Naive thymus-derived CD8-positive, alpha-beta T cell (primary cell): ENCODE results near the gene KCNAB2. TPM values are rescaled to one million over a fixed set of nuclear protein-coding genes. Genes with fewer than 3 reads are reported as not detected.
A peak's percentile ranks its signal among the peaks of the same experiment; 100 is the strongest.

Experiments
- ATAC-seq, 2 donors: fragments of 150-1000 bp; cut with Tn5 transposase in 1 of 2; sonication (Bioruptor Pico), chemical (Tn5 transposase) in 1 of 2; 1 replicate in 1 of 2; 2 replicates in 1 of 2; pipeline ENCODE4 v1.10.0; 2021; ENCODE audit warnings: mild to moderate bottlenecking in 2 of 2, moderate library complexity in 2 of 2
- POLR2A ChIA-PET: fragments of 350-600 bp; sonication (Branson Sonifier 250); formaldehyde crosslinking; loops from one replicate; lab custom pipeline; 2021; ENCODE audit warnings: antibody characterized with exemption; lab: Charles Lee
- DNase-seq, 10 donors: peaks; one replicate each; pipeline versions ENCODE4 v3.0.0 to v3.0.0-alpha.2; 2020 to 2022
- H3K27ac Mint-ChIP-seq, 10 donors: one replicate each; pipeline ENCODE4 v1.8.0; 2020 to 2022; ENCODE audit warnings: mild to moderate bottlenecking in 10 of 10, mixed read lengths in 10 of 10, moderate library complexity in 4 of 10, inconsistent platforms in 1 of 10
- H3K27me3 Mint-ChIP-seq, 5 donors: one replicate each; pipeline ENCODE4 v1.8.0; 2021 to 2022; ENCODE audit warnings: mixed read lengths in 5 of 5
- H3K36me3 Mint-ChIP-seq, 3 donors: one replicate each; pipeline ENCODE4 v1.8.0; 2020 to 2022; ENCODE audit warnings: mixed read lengths in 3 of 3, mild to moderate bottlenecking in 2 of 3, inconsistent platforms in 1 of 3
- H3K4me1 Mint-ChIP-seq, 4 donors: one replicate each; pipeline ENCODE4 v1.8.0; 2021 to 2022; ENCODE audit warnings: mixed read lengths in 4 of 4
- H3K4me3 Mint-ChIP-seq, 10 donors: one replicate each; pipeline ENCODE4 v1.8.0; 2020 to 2022; ENCODE audit warnings: mild to moderate bottlenecking in 10 of 10, mixed read lengths in 10 of 10, moderate library complexity in 6 of 10, inconsistent platforms in 1 of 10
- H3K9me3 Mint-ChIP-seq, 9 donors: one replicate each; pipeline ENCODE4 v1.8.0; 2020 to 2022; ENCODE audit warnings: mixed read lengths in 9 of 9, mild to moderate bottlenecking in 3 of 9, inconsistent platforms in 1 of 9, moderate library complexity in 1 of 9
- polyA plus RNA-seq, 3 donors: library from polyadenylated mRNA; unstranded; fragments of 300-500 nt; fragmentation: Illumina TruSeq; gene quantifications; one replicate each; pipeline ENCODE4 v1.2.3, GENCODE V29; 2021
- total RNA-seq, 8 experiments: library from RNA in 2 of 8; stranded (reverse) in 2 of 8; gene quantifications; one replicate each; pipeline ENCODE4 v1.2.3 and lab custom pipeline; 2021 to 2026

Gene KCNAB2
- total and polyA plus RNA-seq, 5 experiments from 2014 or later, result 17.8 to 190 (median 46.6) TPM

GRCh38 chr1:6035303-6035702, 10.4 kb upstream of the KCNAB2 start:
- peaks cover 41 to 93% (median 78%) of the 10 kb centered on the region in 4 donors for H3K4me1 Mint-ChIP-seq
- POLR2A ChIA-PET, result interaction anchor here (1.8 kb wide), 1 partner anchor 9 kb away, joined by 8 read pairs; no protein-coding TSS in a partner anchor
- H3K27ac Mint-ChIP-seq, result peak overlapping the region; percentile 5 to 93 (median 74)
- H3K4me3 Mint-ChIP-seq, result peak overlapping the region in 5 of 10 donors; percentile 14 to 82 (median 51)
- H3K36me3 Mint-ChIP-seq, result peaks cover 0 to 55% (median 6%) of the 10 kb centered on the region in 3 donors
- H3K27me3 Mint-ChIP-seq, result no peaks in the 10 kb centered on the region
- no peaks in the 10 kb centered on the region for H3K9me3 Mint-ChIP-seq
- DNase-seq, result no peak
- no peak for ATAC-seq

- H3K9me3 Mint-ChIP-seq, result no peaks in the 10 kb centered on the region
- ATAC-seq (no peak), DNase-seq (no peak)
- no peaks in the 10 kb centered on the region for H3K27me3 Mint-ChIP-seq
- H3K4me1 Mint-ChIP-seq, result peaks cover 37 to 89% (median 74%) of the 10 kb centered on the region in 4 donors
- POLR2A ChIA-PET, result interaction anchor here (1.8 kb wide), 1 partner anchor 10 kb away, joined by 8 read pairs; no protein-coding TSS in a partner anchor
- peak overlapping the region in 7 of 10 donors; percentile 5 to 82 (median 43) for H3K4me3 Mint-ChIP-seq
- peaks cover 0 to 56% (median 6%) of the 10 kb centered on the region in 3 donors for H3K36me3 Mint-ChIP-seq
- H3K27ac Mint-ChIP-seq, result peak overlapping the region in 8 of 10 donors; percentile 35 to 93 (median 63)
Measured at GRCh38 chr1:6035719-6036118, 10.0 kb upstream of the KCNAB2 start.

GRCh38 chr1:6037338-6037762, 8.3 kb upstream of the KCNAB2 start:
- ATAC-seq (peak; percentile 50 to 61), DNase-seq (no peak)
- peak overlapping the region in 5 of 10 donors; percentile 15 to 54 (median 19) for H3K4me3 Mint-ChIP-seq
- no peaks in the 10 kb centered on the region for H3K9me3 Mint-ChIP-seq
- peaks cover 0 to 61% (median 5%) of the 10 kb centered on the region in 3 donors for H3K36me3 Mint-ChIP-seq
- POLR2A ChIA-PET, result no interaction called here
- H3K27me3 Mint-ChIP-seq, result no peaks in the 10 kb centered on the region
- peak overlapping the region in 9 of 10 donors; percentile 20 to 86 (median 65) for H3K27ac Mint-ChIP-seq
- peaks cover 29 to 73% (median 58%) of the 10 kb centered on the region in 4 donors for H3K4me1 Mint-ChIP-seq

- POLR2A ChIA-PET, result no interaction called here
- Mint-ChIP-seq H3K36me3 (peaks cover 0 to 63% (median 5%) of the 10 kb centered on the region in 3 donors), H3K9me3 (no peaks in the 10 kb centered on the region)
Measured at GRCh38 chr1:6038603-6039002, 7.1 kb upstream of the KCNAB2 start.

GRCh38 chr1:6039031-6039430, 6.7 kb upstream of the KCNAB2 start:
- peak overlapping the region in 1 of 10 donors; percentile 19 for H3K4me3 Mint-ChIP-seq

More at GRCh38 chr1:6038603-6039002, 7.1 kb upstream of the KCNAB2 start:
- Mint-ChIP-seq H3K4me1 (peaks cover 21 to 63% (median 45%) of the 10 kb centered on the region in 4 donors), H3K27ac (peak overlapping the region in 3 of 10 donors; percentile 16 to 42 (median 40)), H3K27me3 (no peaks in the 10 kb centered on the region), H3K4me3 (no peak overlapping the region)
- ATAC-seq, result no peak
- DNase-seq, result no peak

GRCh38 chr1:6040444-6040843, 5.2 kb upstream of the KCNAB2 start:
- ATAC-seq (no peak), DNase-seq (no peak)
- Mint-ChIP-seq H3K27me3 (no peaks in the 10 kb centered on the region), H3K4me1 (peaks cover 22 to 56% (median 39%) of the 10 kb centered on the region in 4 donors), H3K27ac (peak overlapping the region in 1 of 10 donors; percentile 52), H3K36me3 (peaks cover 0 to 64% (median 2%) of the 10 kb centered on the region in 3 donors), H3K4me3 (no peak overlapping the region), H3K9me3 (no peaks in the 10 kb centered on the region)
- POLR2A ChIA-PET, result no interaction called here

More at GRCh38 chr1:6039031-6039430, 6.7 kb upstream of the KCNAB2 start:
- DNase-seq (no peak), ATAC-seq (no peak)
- peaks cover 23 to 61% (median 45%) of the 10 kb centered on the region in 4 donors for H3K4me1 Mint-ChIP-seq
- POLR2A ChIA-PET, result no interaction called here
- peaks cover 0 to 67% (median 5%) of the 10 kb centered on the region in 3 donors for H3K36me3 Mint-ChIP-seq
- peak overlapping the region in 1 of 10 donors; percentile 59 for H3K27ac Mint-ChIP-seq
- no peaks in the 10 kb centered on the region for H3K9me3 Mint-ChIP-seq
- no peaks in the 10 kb centered on the region for H3K27me3 Mint-ChIP-seq

GRCh38 chr1:6040861-6041415, 4.8 kb upstream of the KCNAB2 start:
- H3K4me1 Mint-ChIP-seq, result peaks cover 18 to 52% (median 35%) of the 10 kb centered on the region in 4 donors
- POLR2A ChIA-PET, result no interaction called here
- DNase-seq (no peak), ATAC-seq (no peak)
- H3K36me3 Mint-ChIP-seq, result peaks cover 0 to 61% (median 2%) of the 10 kb centered on the region in 3 donors
- H3K27me3 Mint-ChIP-seq, result no peaks in the 10 kb centered on the region
- H3K9me3 Mint-ChIP-seq, result no peaks in the 10 kb centered on the region
- H3K27ac Mint-ChIP-seq, result peak overlapping the region in 1 of 10 donors; percentile 14
- no peak overlapping the region for H3K4me3 Mint-ChIP-seq

GRCh38 chr1:6041432-6042062, 4.1 kb upstream of the KCNAB2 start:
- H3K27me3 Mint-ChIP-seq, result no peaks in the 10 kb centered on the region
- peak overlapping the region in 1 of 10 donors; percentile 34 for H3K27ac Mint-ChIP-seq
- H3K4me3 Mint-ChIP-seq, result no peak overlapping the region
- DNase-seq, result peak in 2 of 10 donors; percentile 10 to 17
- POLR2A ChIA-PET, result no interaction called here
- ATAC-seq, result no peak
- H3K36me3 Mint-ChIP-seq, result peaks cover 0 to 61% (median 2%) of the 10 kb centered on the region in 3 donors
- H3K4me1 Mint-ChIP-seq, result peaks cover 17 to 51% (median 29%) of the 10 kb centered on the region in 4 donors
- H3K9me3 Mint-ChIP-seq, result no peaks in the 10 kb centered on the region

- DNase-seq, result no peak
- H3K4me1 Mint-ChIP-seq, result peaks cover 12 to 43% (median 25%) of the 10 kb centered on the region in 4 donors
- ATAC-seq, result no peak
- no peaks in the 10 kb centered on the region for H3K27me3 Mint-ChIP-seq
- H3K4me3 Mint-ChIP-seq, result no peak overlapping the region
- H3K27ac Mint-ChIP-seq, result peak overlapping the region in 1 of 10 donors; percentile 59
- POLR2A ChIA-PET, result no interaction called here
- H3K36me3 Mint-ChIP-seq, result peaks cover 0 to 61% (median 2%) of the 10 kb centered on the region in 3 donors
- H3K9me3 Mint-ChIP-seq, result no peaks in the 10 kb centered on the region
Measured at GRCh38 chr1:6043561-6043960, 2.1 kb upstream of the KCNAB2 start.

GRCh38 chr1:6044481-6045109, 1.1 kb upstream of the KCNAB2 start:
- ATAC-seq, result no peak
- H3K4me1 Mint-ChIP-seq, result peaks cover 8 to 41% (median 24%) of the 10 kb centered on the region in 4 donors
- peaks cover 0 to 63% (median 2%) of the 10 kb centered on the region in 3 donors for H3K36me3 Mint-ChIP-seq
- no peak overlapping the region for H3K4me3 Mint-ChIP-seq
- POLR2A ChIA-PET, result no interaction called here
- DNase-seq, result no peak
- no peaks in the 10 kb centered on the region for H3K27me3 Mint-ChIP-seq
- H3K9me3 Mint-ChIP-seq, result no peaks in the 10 kb centered on the region
- peak overlapping the region in 4 of 10 donors; percentile 15 to 59 (median 38) for H3K27ac Mint-ChIP-seq

GRCh38 chr1:6045110-6045502, 582 bp upstream of the KCNAB2 start:
- peaks cover 8 to 39% (median 24%) of the 10 kb centered on the region in 4 donors for H3K4me1 Mint-ChIP-seq
- peak overlapping the region in 1 of 10 donors; percentile 59 for H3K27ac Mint-ChIP-seq
- DNase-seq (no peak), ATAC-seq (no peak)
- POLR2A ChIA-PET, result no interaction called here
- H3K36me3 Mint-ChIP-seq, result peaks cover 0 to 62% (median 2%) of the 10 kb centered on the region in 3 donors
- no peaks in the 10 kb centered on the region for H3K9me3 Mint-ChIP-seq
- no peak overlapping the region for H3K4me3 Mint-ChIP-seq
- H3K27me3 Mint-ChIP-seq, result no peaks in the 10 kb centered on the region

- peaks cover 0 to 57% (median 2%) of the 10 kb centered on the region in 3 donors for H3K36me3 Mint-ChIP-seq
- no peaks in the 10 kb centered on the region for H3K27me3 Mint-ChIP-seq
- POLR2A ChIA-PET, result no interaction called here
- ATAC-seq (no peak), DNase-seq (no peak)
- no peak overlapping the region for H3K4me3 Mint-ChIP-seq
- H3K4me1 Mint-ChIP-seq, result peaks cover 10 to 43% (median 24%) of the 10 kb centered on the region in 4 donors
- peak overlapping the region in 3 of 10 donors; percentile 14 to 40 (median 27) for H3K27ac Mint-ChIP-seq
- no peaks in the 10 kb centered on the region for H3K9me3 Mint-ChIP-seq
Measured at GRCh38 chr1:6046279-6046678, 591 bp downstream of the KCNAB2 start.
